Mesenchymal stem cell (in vitro differentiated cells and primary cell): ENCODE results near the gene NFKB1.
"Not testable (repeated sequence)": the region's sequence is repeated elsewhere in the genome, so short reads cannot be mapped to it uniquely, and the experiment has no call there.

Source experiments
- DNase-seq: peaks from one replicate; pipeline ENCODE4 v3.0.0-alpha.2; 2013
- H2AFZ ChIP-seq: one replicate; pipeline ENCODE4 v1.6.1; 2013; ENCODE audit warnings: low read depth, mild to moderate bottlenecking, control low read depth, inconsistent platforms, low read length, moderate library complexity
- H2AK5ac ChIP-seq: 2 replicates; pipeline ENCODE4 v1.6.1; 2013; ENCODE audit warnings: low read length, moderate library complexity, mild to moderate bottlenecking, inconsistent platforms; ENCODE audit not compliant: severe bottlenecking
- H2BK120ac ChIP-seq: one replicate; pipeline ENCODE4 v1.6.1; 2013; ENCODE audit warnings: low read depth, mild to moderate bottlenecking, inconsistent platforms, low read length, moderate library complexity
- H2BK12ac ChIP-seq, 2 experiments: one replicate each; pipeline ENCODE4 v1.6.1; 2013; ENCODE audit warnings: inconsistent platforms in 2 of 2, low read length in 2 of 2, mild to moderate bottlenecking in 2 of 2, moderate library complexity in 2 of 2, control low read depth in 1 of 2
- H2BK15ac ChIP-seq: one replicate; pipeline ENCODE4 v1.6.1; 2013; ENCODE audit warnings: mild to moderate bottlenecking, low read depth, inconsistent platforms; ENCODE audit not compliant: poor library complexity, severe bottlenecking
- H2BK5ac ChIP-seq: 2 replicates; pipeline ENCODE4 v1.6.1; 2013; ENCODE audit warnings: low read depth, mild to moderate bottlenecking, low read length, control low read depth, inconsistent platforms; ENCODE audit not compliant: poor library complexity, severe bottlenecking
- H3K14ac ChIP-seq, 2 experiments: one replicate each; pipeline ENCODE4 v1.6.1; 2013; ENCODE audit warnings: inconsistent platforms in 2 of 2, low read length in 2 of 2, control low read depth in 1 of 2, mild to moderate bottlenecking in 1 of 2, moderate library complexity in 1 of 2
- H3K18ac ChIP-seq, 2 experiments: one replicate each; pipeline ENCODE4 v1.6.1; 2013; ENCODE audit warnings: inconsistent platforms in 2 of 2, low read length in 2 of 2, control low read depth in 1 of 2, low read depth in 1 of 2, mild to moderate bottlenecking in 1 of 2
- H3K23ac ChIP-seq, 2 experiments: one replicate each; pipeline ENCODE4 v1.6.1; 2013; ENCODE audit warnings: inconsistent platforms in 2 of 2, low read length in 2 of 2, mild to moderate bottlenecking in 2 of 2, moderate library complexity in 2 of 2, control low read depth in 1 of 2
- H3K27ac ChIP-seq: 2 replicates; pipeline ENCODE4 v1.5.1; 2013; ENCODE audit warnings: mild to moderate bottlenecking, moderate library complexity, low read length, control low read depth, inconsistent platforms; ENCODE audit not compliant: poor library complexity, severe bottlenecking
- H3K27me3 ChIP-seq, 2 experiments: 2 replicates each; pipeline versions ENCODE4 v1.6.1 to v1.7.0; 2013; ENCODE audit warnings: low read length in 2 of 2, mild to moderate bottlenecking in 2 of 2, moderate library complexity in 2 of 2, control low read depth in 1 of 2, inconsistent platforms in 1 of 2; ENCODE audit not compliant: control insufficient read depth in 1 of 2, insufficient read depth in 1 of 2
- H3K36me3 ChIP-seq, 2 experiments: 2 replicates each; pipeline versions ENCODE4 v1.6.1 to v1.7.0; 2013; ENCODE audit warnings: low read length in 2 of 2, control low read depth in 1 of 2, inconsistent platforms in 1 of 2, low read depth in 1 of 2, mild to moderate bottlenecking in 1 of 2; ENCODE audit not compliant: insufficient read depth in 2 of 2, control insufficient read depth in 1 of 2
- H3K4ac ChIP-seq, 2 experiments: one replicate each; pipeline ENCODE4 v1.6.1; 2013; ENCODE audit warnings: inconsistent platforms in 2 of 2, low read length in 2 of 2, mild to moderate bottlenecking in 2 of 2, moderate library complexity in 2 of 2, control low read depth in 1 of 2, low read depth in 1 of 2
- H3K4me1 ChIP-seq: 2 replicates; pipeline ENCODE4 v1.6.1; 2013; ENCODE audit warnings: low read depth, low read length, control low read depth; ENCODE audit not compliant: control insufficient read depth, insufficient read depth
- H3K4me2 ChIP-seq: 2 replicates; pipeline ENCODE4 v1.6.1; 2013; ENCODE audit warnings: low read length, mild to moderate bottlenecking, inconsistent platforms; ENCODE audit not compliant: poor library complexity, severe bottlenecking
- H3K4me3 ChIP-seq, 2 experiments: 2 replicates each; pipeline versions ENCODE4 v1.5.1 to v1.7.0; 2013; ENCODE audit warnings: low read length in 2 of 2, mild to moderate bottlenecking in 2 of 2, control low read depth in 1 of 2, low read depth in 1 of 2; ENCODE audit not compliant: insufficient read depth in 1 of 2
- H3K79me1 ChIP-seq: replicated peaks from 2 replicates; pipeline ENCODE4 v1.6.1; 2013; ENCODE audit warnings: mild to moderate bottlenecking, control low read depth, low read length, inconsistent platforms; ENCODE audit not compliant: poor library complexity, severe bottlenecking
- H3K9ac ChIP-seq: 2 replicates; pipeline ENCODE4 v1.7.0; 2013; ENCODE audit warnings: mild to moderate bottlenecking, low read length, moderate library complexity
- H3K9me3 ChIP-seq: 2 replicates; pipeline ENCODE4 v1.7.0; 2013; ENCODE audit warnings: mild to moderate bottlenecking, low read length; ENCODE audit not compliant: control insufficient read depth
- H4K8ac ChIP-seq: one replicate; pipeline ENCODE4 v1.6.1; 2013; ENCODE audit warnings: inconsistent platforms, mild to moderate bottlenecking, low read length, moderate library complexity
- H4K91ac ChIP-seq: one replicate; pipeline ENCODE4 v1.6.1; 2013; ENCODE audit warnings: mild to moderate bottlenecking, low read length, inconsistent platforms
- WGBS: methylation state at CpG from one replicate; pipeline ENCODE4 v1.1.7; 2013; ENCODE audit warnings: mixed read lengths; 5-methylcytosine and 5-hydroxymethylcytosine counted together

NFKB1 gene

GRCh38 chr4:102569200-102569599 lies 68.0 kb downstream of the NFKB1 start:
- Histone ChIP-seq H4K91ac (no peak overlapping the region), H2BK120ac (no peak overlapping the region), H2BK12ac (no peak overlapping the region), H2AFZ (no peak overlapping the region), H3K9me3 (no peaks in the 10 kb centered on the region), H3K79me1 (peaks cover 11% of the 10 kb centered on the region), H3K4me1 (no peaks in the 10 kb centered on the region), H4K8ac (no peak overlapping the region), H3K4me2 (no peak overlapping the region), H3K14ac (no peak overlapping the region), H3K4ac (no peak overlapping the region), H3K23ac (no peak overlapping the region), H3K18ac (no peak overlapping the region), H2AK5ac (no peak overlapping the region), H2BK15ac (no peak overlapping the region), H3K36me3 (peaks cover 0 to 17% of the 10 kb centered on the region in 2 experiments), H3K9ac (peak overlapping the region; percentile 1), H3K27ac (no peak overlapping the region), H2BK5ac (no peak overlapping the region), H3K27me3 (no peaks in the 10 kb centered on the region), H3K4me3 (no peak overlapping the region)
- DNase-seq: peak; percentile 59
- WGBS: 100% methylated on average over 1 of the region's 2 CpGs

DNA sequence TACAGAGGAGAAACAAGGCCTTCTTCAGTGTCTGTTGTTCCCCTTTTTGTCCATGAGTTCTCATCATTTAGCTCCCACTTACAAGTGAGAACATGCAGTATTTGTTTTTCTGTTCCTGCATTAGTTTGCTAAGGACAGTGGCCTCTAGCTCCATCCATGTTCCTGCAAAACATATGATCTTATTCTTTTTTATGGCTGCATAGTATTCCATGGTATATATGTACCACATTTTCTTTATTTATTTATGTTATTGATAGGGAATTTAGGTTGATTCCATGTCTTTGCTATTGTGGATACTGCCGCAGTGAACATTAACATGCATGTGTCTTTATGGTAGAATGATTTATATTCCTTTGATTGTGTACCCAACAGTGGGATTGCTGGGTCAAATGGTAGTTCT lies 69.1 kb downstream of the NFKB1 start:
- not testable (repeated sequence) for H2BK120ac ChIP-seq, H2BK5ac ChIP-seq, H3K4ac ChIP-seq, H2AFZ ChIP-seq, H3K4me2 ChIP-seq, H2BK12ac ChIP-seq, H3K27ac ChIP-seq, H2BK15ac ChIP-seq, H3K9ac ChIP-seq, H4K91ac ChIP-seq, DNase-seq, H3K18ac ChIP-seq, H4K8ac ChIP-seq, H3K14ac ChIP-seq, H3K23ac ChIP-seq, H3K4me3 ChIP-seq, H2AK5ac ChIP-seq, H3K27me3 ChIP-seq, H3K4me1 ChIP-seq, H3K9me3 ChIP-seq
- peaks cover 0 to 17% of the 10 kb centered on the region in 2 experiments for H3K36me3 ChIP-seq
- H3K79me1 ChIP-seq: peaks cover 10% of the 10 kb centered on the region
- WGBS: 100% methylated on average over 1 of the region's 1 CpG

- Histone ChIP-seq H2AFZ (no peak overlapping the region), H3K27ac (no peak overlapping the region), H3K4ac (no peak overlapping the region), H3K4me3 (no peak overlapping the region), H2BK12ac (no peak overlapping the region), H4K91ac (no peak overlapping the region), H3K36me3 (peaks cover 4 to 19% of the 10 kb centered on the region in 2 experiments), H3K18ac (no peak overlapping the region), H2BK120ac (no peak overlapping the region), H3K9me3 (no peaks in the 10 kb centered on the region), H2AK5ac (no peak overlapping the region), H4K8ac (no peak overlapping the region), H3K4me1 (no peaks in the 10 kb centered on the region), H3K9ac (no peak overlapping the region), H3K14ac (no peak overlapping the region), H3K27me3 (no peaks in the 10 kb centered on the region), H3K4me2 (no peak overlapping the region), H2BK15ac (no peak overlapping the region), H3K23ac (no peak overlapping the region), H3K79me1 (peaks cover 9% of the 10 kb centered on the region), H2BK5ac (no peak overlapping the region)
- no CpG with 5 or more reads among the region's 3 CpGs for WGBS
- DNase-seq: no peak
These were observed 71.3 kb downstream of the NFKB1 start for GRCh38 chr4:102572452-102572851.

DNA sequence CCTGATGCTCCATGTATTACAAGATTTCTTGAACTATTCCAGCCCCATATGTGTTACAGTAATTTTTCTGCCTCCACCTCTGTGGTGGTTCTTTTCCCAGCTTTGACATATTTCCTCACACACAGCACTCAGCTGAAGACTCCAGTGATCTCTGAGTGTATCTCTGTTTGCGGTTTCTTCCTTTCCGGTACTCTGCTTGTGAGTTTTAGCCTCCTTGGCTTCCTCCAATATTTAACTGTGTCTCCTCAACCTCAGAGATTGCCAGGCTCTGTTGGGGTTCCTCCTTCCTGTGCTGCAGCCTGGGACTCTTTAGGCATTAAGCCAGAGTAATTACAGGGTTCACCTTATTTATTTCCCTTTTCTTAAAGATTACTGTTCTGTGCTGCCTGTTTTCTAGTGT lies 73.2 kb downstream of the NFKB1 start:
- H3K9me3 ChIP-seq: no peaks in the 10 kb centered on the region
- H2BK15ac ChIP-seq: no peak overlapping the region
- 50% methylated on average over 2 of the region's 2 CpGs for WGBS
- H2AFZ ChIP-seq: no peak overlapping the region
- H3K79me1 ChIP-seq: peaks cover 15% of the 10 kb centered on the region
- no peak overlapping the region for H2AK5ac ChIP-seq
- H3K18ac ChIP-seq: no peak overlapping the region
- H4K8ac ChIP-seq: no peak overlapping the region
- no peak overlapping the region for H3K4ac ChIP-seq
- no peaks in the 10 kb centered on the region for H3K4me1 ChIP-seq
- no peak overlapping the region for H3K23ac ChIP-seq
- H3K27me3 ChIP-seq: no peaks in the 10 kb centered on the region
- H3K14ac ChIP-seq: no peak overlapping the region
- no peak overlapping the region for H3K9ac ChIP-seq
- H2BK5ac ChIP-seq: no peak overlapping the region
- H3K4me2 ChIP-seq: no peak overlapping the region
- DNase-seq: peak; percentile 75
- H3K36me3 ChIP-seq: peaks cover 11 to 35% of the 10 kb centered on the region in 2 experiments
- H2BK12ac ChIP-seq: no peak overlapping the region
- no peak overlapping the region for H2BK120ac ChIP-seq
- H3K27ac ChIP-seq: no peak overlapping the region
- H3K4me3 ChIP-seq: no peak overlapping the region
- H4K91ac ChIP-seq: no peak overlapping the region
